Liver (tissue), 3 donors: Measurements from ENCODE around the gene BEST3.

ENCODE experiments used
- ATF3 ChIP-seq: IDR thresholded peaks from 2 replicates; pipeline ENCODE4 v1.6.1; 2016; ENCODE audit warnings: antibody characterized with exemption
- CTCF ChIP-seq: fragments of 150-350 bp; IDR thresholded peaks from 2 replicates; pipeline ENCODE4 v1.5.1; 2017; ENCODE audit warnings: improper control_type of control experiment, low read depth, low read length; ENCODE audit not compliant: missing input control
- EGR1 ChIP-seq, 2 donors: IDR thresholded peaks; 2 replicates each; pipeline ENCODE4 v1.6.1; 2016 to 2018; ENCODE audit warnings: antibody characterized with exemption in 2 of 2, low read depth in 2 of 2
- GABPA ChIP-seq, 2 donors: IDR thresholded peaks in 1 of 2; conservative IDR thresholded peaks in 1 of 2; 2 replicates each; pipeline ENCODE4 v1.6.1; 2016; ENCODE audit warnings: antibody characterized with exemption in 2 of 2, mild to moderate bottlenecking in 1 of 2, moderate library complexity in 1 of 2
- JUND ChIP-seq, 2 donors: IDR thresholded peaks; 2 replicates each; pipeline ENCODE4 v1.6.1; 2016; ENCODE audit warnings: antibody characterized with exemption in 2 of 2
- RAD21 ChIP-seq, 2 donors: IDR thresholded peaks; 2 replicates each; pipeline ENCODE4 v1.6.1; 2016; ENCODE audit warnings: antibody characterized with exemption in 2 of 2, mild to moderate bottlenecking in 2 of 2
- REST ChIP-seq: IDR thresholded peaks from 2 replicates; pipeline ENCODE4 v1.6.1; 2016; ENCODE audit warnings: antibody characterized with exemption, mild to moderate bottlenecking
- TAF1 ChIP-seq: conservative IDR thresholded peaks from 2 replicates; pipeline ENCODE4 v1.6.1; 2016; ENCODE audit warnings: antibody characterized with exemption, mild to moderate bottlenecking
- YY1 ChIP-seq: IDR thresholded peaks from 2 replicates; pipeline ENCODE4 v1.6.1; 2016; ENCODE audit warnings: antibody characterized with exemption, mild to moderate bottlenecking
- ZBTB33 ChIP-seq: IDR thresholded peaks from 2 replicates; pipeline ENCODE4 v1.6.1; 2016; ENCODE audit warnings: antibody characterized with exemption
- donor health status: healthy.
- donor health status: healthy.

GRCh38 chr12:69641546-69641945 lies 57.6 kb downstream of the BEST3 start:
- TF ChIP-seq CTCF, result no peak
- no peak for TF ChIP-seq YY1
- no peak for TF ChIP-seq ATF3
- no peak for TF ChIP-seq REST
- no peak for TF ChIP-seq GABPA (IDR thresholded peaks at IDR 0.05 in 1 of 2, conservative IDR thresholded peaks at IDR 0.05 in 1 of 2)
- no peak for TF ChIP-seq JUND (IDR thresholded peaks at IDR 0.05)
- TF ChIP-seq EGR1 (IDR thresholded peaks at IDR 0.05; ENCODE audit: low read depth in 2 of 2), result no peak
- TF ChIP-seq RAD21 (IDR thresholded peaks at IDR 0.05), result no peak
- no peak for TF ChIP-seq ZBTB33
- TF ChIP-seq TAF1, result no peak
